ENCODE results near the gene CAP1. TPM values are rescaled to one million over a fixed set of nuclear protein-coding genes. Genes with fewer than 3 reads are reported as not detected.
A peak's percentile ranks its signal among the peaks of the same experiment; 100 is the strongest.

CAP1 gene
- total and polyA plus RNA-seq, 9 of the 15 experiments (the other 6 are each of a cell fraction or from before 2014, with no cell fraction given): 230 to 658 (median 281) TPM

DNA sequence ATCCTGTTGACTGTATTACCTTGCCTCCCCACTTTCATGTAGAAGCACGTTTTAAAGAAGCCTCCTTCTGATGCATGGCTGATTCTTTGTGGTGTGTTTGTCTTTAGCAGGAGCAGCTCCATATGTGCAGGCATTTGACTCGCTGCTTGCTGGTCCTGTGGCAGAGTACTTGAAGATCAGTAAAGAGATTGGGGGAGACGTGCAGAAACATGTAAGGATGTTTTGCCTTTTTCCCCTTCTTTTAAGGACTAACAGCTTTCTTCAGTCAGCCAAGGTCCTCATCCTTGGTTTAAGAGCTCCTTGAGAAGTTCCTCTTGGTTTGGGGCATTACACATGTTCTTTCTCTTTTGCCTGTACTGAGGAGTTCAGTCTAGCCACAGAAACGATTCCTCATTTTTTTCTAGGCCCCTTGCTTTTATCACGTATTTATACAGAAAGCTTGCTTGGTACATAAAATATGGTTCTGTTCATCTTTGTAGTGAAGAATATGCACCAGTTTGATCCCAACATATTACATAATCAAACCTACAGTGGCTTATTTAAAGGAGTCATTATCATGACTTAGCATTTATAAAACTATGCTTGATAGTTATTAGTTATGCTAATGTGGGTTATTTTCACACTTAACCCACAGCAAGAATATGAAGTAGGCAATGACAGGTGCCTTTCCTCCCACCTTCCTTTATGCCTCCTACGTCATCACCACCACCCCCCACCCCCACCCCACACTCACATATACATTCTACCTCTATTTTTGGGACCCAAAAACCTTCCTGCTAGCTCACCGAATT, 19.6 kb downstream of the CAP1 start (continued):
- peak; percentile 97 for TF ChIP-seq ZNF76 (CRISPR knock-in tag; IDR thresholded peaks at IDR 0.05; ENCODE audit: borderline replicate concordance)
- no peak; the same call in 1 of the 2 replicates for TF ChIP-seq TCF15 (CRISPR knock-in tag; IDR thresholded peaks at IDR 0.05)
- TF ChIP-seq IFI16 (CRISPR knock-in tag; IDR thresholded peaks at IDR 0.05): peak; percentile 74
- TF ChIP-seq L3MBTL2 (IDR thresholded peaks at IDR 0.05): no peak
- TF ChIP-seq ZNF165 (CRISPR knock-in tag; IDR thresholded peaks at IDR 0.05; ENCODE audit: borderline replicate concordance): peak; percentile 96
- TF ChIP-seq SRF (CRISPR knock-in tag; IDR thresholded peaks at IDR 0.05): no peak
- TF ChIP-seq ZNF239 (CRISPR knock-in tag; IDR thresholded peaks at IDR 0.05): peak; percentile 87
- peak; percentile 52; the same call in 1 of the 2 replicates for TF ChIP-seq ZNF830 (CRISPR knock-in tag; IDR thresholded peaks at IDR 0.05)
- peak; percentile 85; the same call in 1 of the 2 replicates for TF ChIP-seq FOXO4 (CRISPR knock-in tag; IDR thresholded peaks at IDR 0.05)
- TF ChIP-seq HBP1 (CRISPR knock-in tag; IDR thresholded peaks at IDR 0.05): peak; percentile 91; the same call in 1 of the 2 replicates
- 0 out of 4 replicates have a peak, but pooled peaks of 1 of the 2 experiments have one; percentile 64 for TF ChIP-seq FOXA3 (CRISPR knock-in tag; conservative IDR thresholded peaks at IDR 0.05 in 1 of 2, IDR thresholded peaks at IDR 0.05 in 1 of 2)
- peak; percentile 94; the same call in 1 of the 2 replicates for TF ChIP-seq HSF4 (CRISPR knock-in tag; IDR thresholded peaks at IDR 0.05; ENCODE audit: borderline replicate concordance)
- TF ChIP-seq ELK1 (CRISPR knock-in tag; IDR thresholded peaks at IDR 0.05): no peak
- peak; percentile 74; the same call in 1 of the 2 replicates for TF ChIP-seq ZNF445 (CRISPR knock-in tag; IDR thresholded peaks at IDR 0.05; ENCODE audit: low read depth)
- peak; percentile 73 for TF ChIP-seq CXXC5 (CRISPR knock-in tag; IDR thresholded peaks at IDR 0.05)
- no peak for TF ChIP-seq TAF15 (IDR thresholded peaks at IDR 0.05; ENCODE audit: low read depth, low read length)
- TF ChIP-seq, protein P1, sequence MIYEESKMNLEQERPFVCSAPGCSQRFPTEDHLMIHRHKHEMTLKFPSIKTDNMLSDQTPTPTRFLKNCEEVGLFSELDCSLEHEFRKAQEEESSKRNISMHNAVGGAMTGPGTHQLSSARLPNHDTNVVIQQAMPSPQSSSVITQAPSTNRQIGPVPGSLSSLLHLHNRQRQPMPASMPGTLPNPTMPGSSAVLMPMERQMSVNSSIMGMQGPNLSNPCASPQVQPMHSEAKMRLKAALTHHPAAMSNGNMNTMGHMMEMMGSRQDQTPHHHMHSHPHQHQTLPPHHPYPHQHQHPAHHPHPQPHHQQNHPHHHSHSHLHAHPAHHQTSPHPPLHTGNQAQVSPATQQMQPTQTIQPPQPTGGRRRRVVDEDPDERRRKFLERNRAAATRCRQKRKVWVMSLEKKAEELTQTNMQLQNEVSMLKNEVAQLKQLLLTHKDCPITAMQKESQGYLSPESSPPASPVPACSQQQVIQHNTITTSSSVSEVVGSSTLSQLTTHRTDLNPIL (CRISPR knock-in tag; IDR thresholded peaks at IDR 0.05): peak; percentile 83
- TF ChIP-seq ZNF444 (CRISPR knock-in tag; IDR thresholded peaks at IDR 0.05): peak; percentile 48; the same call in 1 of the 2 replicates
- peak; percentile 92 for TF ChIP-seq HDAC8 (tag; IDR thresholded peaks at IDR 0.05)
